ENCODE measurements around the gene UBA52. TPM values are rescaled to one million over a fixed set of nuclear protein-coding genes. Genes with fewer than 3 reads are reported as not detected.
A peak's percentile ranks its signal among the peaks of the same experiment; 100 is the strongest.

UBA52 gene
- total and polyA plus RNA-seq, 2 of the 13 experiments (the other 11 are each of a cell fraction or from before 2014, with no cell fraction given), result 959 to 1,782 TPM

DNA sequence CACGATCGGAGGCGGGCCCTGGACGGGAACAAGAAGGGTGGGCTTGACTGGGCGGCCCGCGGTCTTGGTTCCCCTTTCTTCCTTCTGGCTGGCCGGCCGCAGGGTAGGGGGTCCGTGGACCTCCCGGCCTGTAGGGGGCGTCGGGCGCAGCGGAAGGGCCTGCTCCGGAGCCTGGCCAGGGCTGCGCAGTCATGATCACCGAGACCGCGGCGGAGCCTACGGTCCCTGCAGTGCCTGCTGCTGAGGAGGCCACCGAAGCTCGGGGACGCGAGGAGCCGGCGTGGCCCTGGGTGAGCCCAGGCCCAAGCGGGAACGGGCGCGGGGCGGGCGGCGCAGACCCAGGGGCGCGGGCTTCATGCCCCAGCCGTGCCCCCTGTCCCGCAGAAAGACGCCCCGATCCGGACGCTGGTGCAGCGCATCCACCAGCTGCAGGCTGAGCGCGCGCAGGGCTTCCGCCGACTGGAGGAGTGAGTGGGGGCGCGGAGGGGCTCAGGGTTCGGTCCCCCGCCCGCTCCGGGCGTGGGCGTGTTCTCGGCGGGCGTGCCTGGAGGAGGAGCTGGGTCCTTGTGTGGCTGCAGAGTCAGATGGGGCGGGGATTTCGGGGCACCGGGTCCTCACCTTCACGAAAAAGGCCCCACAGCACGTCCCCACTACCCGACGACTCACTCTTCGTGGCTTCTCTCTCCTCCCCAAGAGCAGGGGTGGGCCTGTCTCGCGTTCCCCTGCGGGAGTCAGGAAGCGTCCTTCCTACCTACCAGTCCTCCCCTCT is 17.1 kb downstream of the UBA52 start, which contains the start of gene REX1BD (continued):
- TF ChIP-seq, protein P1, sequence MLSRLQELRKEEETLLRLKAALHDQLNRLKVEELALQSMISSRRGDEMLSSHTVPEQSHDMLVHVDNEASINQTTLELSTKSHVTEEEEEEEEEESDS (CRISPR knock-in tag; IDR thresholded peaks at IDR 0.05; ENCODE audit: borderline replicate concordance), result no peak
- no peak; the same call in 1 of the 2 replicates for TF ChIP-seq NCOA1 (CRISPR knock-in tag; IDR thresholded peaks at IDR 0.05)
- TF ChIP-seq, protein P2, sequence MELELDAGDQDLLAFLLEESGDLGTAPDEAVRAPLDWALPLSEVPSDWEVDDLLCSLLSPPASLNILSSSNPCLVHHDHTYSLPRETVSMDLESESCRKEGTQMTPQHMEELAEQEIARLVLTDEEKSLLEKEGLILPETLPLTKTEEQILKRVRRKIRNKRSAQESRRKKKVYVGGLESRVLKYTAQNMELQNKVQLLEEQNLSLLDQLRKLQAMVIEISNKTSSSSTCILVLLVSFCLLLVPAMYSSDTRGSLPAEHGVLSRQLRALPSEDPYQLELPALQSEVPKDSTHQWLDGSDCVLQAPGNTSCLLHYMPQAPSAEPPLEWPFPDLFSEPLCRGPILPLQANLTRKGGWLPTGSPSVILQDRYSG (CRISPR knock-in tag; IDR thresholded peaks at IDR 0.05), result no peak; the same call in 1 of the 2 replicates
- TF ChIP-seq ZNF3 (CRISPR knock-in tag; IDR thresholded peaks at IDR 0.05), result peak; percentile 92
- TF ChIP-seq SAFB2 (CRISPR knock-in tag; IDR thresholded peaks at IDR 0.05; ENCODE audit: borderline replicate concordance, low read depth), result peak; percentile 20
- peak; percentile 91 for TF ChIP-seq RBM39 (IDR thresholded peaks at IDR 0.05; ENCODE audit: low read depth, low read length, poor library complexity, severe bottlenecking)
- no peak; the same call in 1 of the 2 replicates for TF ChIP-seq ZFP1 (CRISPR knock-in tag; IDR thresholded peaks at IDR 0.05)
- TF ChIP-seq ZNF589 (CRISPR knock-in tag; conservative IDR thresholded peaks at IDR 0.05), result no peak
- TF ChIP-seq, protein P3, sequence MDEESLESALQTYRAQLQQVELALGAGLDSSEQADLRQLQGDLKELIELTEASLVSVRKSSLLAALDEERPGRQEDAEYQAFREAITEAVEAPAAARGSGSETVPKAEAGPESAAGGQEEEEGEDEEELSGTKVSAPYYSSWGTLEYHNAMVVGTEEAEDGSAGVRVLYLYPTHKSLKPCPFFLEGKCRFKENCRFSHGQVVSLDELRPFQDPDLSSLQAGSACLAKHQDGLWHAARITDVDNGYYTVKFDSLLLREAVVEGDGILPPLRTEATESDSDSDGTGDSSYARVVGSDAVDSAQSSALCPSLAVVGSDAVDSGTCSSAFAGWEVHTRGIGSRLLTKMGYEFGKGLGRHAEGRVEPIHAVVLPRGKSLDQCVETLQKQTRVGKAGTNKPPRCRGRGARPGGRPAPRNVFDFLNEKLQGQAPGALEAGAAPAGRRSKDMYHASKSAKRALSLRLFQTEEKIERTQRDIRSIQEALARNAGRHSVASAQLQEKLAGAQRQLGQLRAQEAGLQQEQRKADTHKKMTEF (CRISPR knock-in tag; IDR thresholded peaks at IDR 0.05), result peak; percentile 93
- TF ChIP-seq, protein P4, sequence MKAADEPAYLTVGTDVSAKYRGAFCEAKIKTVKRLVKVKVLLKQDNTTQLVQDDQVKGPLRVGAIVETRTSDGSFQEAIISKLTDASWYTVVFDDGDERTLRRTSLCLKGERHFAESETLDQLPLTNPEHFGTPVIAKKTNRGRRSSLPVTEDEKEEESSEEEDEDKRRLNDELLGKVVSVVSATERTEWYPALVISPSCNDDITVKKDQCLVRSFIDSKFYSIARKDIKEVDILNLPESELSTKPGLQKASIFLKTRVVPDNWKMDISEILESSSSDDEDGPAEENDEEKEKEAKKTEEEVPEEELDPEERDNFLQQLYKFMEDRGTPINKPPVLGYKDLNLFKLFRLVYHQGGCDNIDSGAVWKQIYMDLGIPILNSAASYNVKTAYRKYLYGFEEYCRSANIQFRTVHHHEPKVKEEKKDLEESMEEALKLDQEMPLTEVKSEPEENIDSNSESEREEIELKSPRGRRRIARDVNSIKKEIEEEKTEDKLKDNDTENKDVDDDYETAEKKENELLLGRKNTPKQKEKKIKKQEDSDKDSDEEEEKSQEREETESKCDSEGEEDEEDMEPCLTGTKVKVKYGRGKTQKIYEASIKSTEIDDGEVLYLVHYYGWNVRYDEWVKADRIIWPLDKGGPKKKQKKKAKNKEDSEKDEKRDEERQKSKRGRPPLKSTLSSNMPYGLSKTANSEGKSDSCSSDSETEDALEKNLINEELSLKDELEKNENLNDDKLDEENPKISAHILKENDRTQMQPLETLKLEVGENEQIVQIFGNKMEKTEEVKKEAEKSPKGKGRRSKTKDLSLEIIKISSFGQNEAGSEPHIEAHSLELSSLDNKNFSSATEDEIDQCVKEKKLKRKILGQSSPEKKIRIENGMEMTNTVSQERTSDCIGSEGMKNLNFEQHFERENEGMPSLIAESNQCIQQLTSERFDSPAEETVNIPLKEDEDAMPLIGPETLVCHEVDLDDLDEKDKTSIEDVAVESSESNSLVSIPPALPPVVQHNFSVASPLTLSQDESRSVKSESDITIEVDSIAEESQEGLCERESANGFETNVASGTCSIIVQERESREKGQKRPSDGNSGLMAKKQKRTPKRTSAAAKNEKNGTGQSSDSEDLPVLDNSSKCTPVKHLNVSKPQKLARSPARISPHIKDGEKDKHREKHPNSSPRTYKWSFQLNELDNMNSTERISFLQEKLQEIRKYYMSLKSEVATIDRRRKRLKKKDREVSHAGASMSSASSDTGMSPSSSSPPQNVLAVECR (CRISPR knock-in tag; IDR thresholded peaks at IDR 0.05; ENCODE audit: borderline replicate concordance), result peak; percentile 82; the same call in 1 of the 2 replicates
- TF ChIP-seq, protein P5, sequence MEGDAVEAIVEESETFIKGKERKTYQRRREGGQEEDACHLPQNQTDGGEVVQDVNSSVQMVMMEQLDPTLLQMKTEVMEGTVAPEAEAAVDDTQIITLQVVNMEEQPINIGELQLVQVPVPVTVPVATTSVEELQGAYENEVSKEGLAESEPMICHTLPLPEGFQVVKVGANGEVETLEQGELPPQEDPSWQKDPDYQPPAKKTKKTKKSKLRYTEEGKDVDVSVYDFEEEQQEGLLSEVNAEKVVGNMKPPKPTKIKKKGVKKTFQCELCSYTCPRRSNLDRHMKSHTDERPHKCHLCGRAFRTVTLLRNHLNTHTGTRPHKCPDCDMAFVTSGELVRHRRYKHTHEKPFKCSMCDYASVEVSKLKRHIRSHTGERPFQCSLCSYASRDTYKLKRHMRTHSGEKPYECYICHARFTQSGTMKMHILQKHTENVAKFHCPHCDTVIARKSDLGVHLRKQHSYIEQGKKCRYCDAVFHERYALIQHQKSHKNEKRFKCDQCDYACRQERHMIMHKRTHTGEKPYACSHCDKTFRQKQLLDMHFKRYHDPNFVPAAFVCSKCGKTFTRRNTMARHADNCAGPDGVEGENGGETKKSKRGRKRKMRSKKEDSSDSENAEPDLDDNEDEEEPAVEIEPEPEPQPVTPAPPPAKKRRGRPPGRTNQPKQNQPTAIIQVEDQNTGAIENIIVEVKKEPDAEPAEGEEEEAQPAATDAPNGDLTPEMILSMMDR (CRISPR knock-in tag; IDR thresholded peaks at IDR 0.05), result peak; percentile 97
- TF ChIP-seq, protein P6, sequence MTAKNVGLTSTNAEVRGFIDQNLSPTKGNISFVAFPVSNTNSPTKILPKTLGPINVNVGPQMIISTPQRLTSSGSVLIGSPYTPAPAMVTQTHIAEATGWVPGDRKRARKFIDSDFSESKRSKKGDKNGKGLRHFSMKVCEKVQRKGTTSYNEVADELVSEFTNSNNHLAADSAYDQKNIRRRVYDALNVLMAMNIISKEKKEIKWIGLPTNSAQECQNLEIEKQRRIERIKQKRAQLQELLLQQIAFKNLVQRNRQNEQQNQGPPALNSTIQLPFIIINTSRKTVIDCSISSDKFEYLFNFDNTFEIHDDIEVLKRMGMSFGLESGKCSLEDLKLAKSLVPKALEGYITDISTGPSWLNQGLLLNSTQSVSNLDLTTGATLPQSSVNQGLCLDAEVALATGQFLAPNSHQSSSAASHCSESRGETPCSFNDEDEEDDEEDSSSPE (CRISPR knock-in tag; IDR thresholded peaks at IDR 0.05), result peak; percentile 46
- TF ChIP-seq, protein P7, sequence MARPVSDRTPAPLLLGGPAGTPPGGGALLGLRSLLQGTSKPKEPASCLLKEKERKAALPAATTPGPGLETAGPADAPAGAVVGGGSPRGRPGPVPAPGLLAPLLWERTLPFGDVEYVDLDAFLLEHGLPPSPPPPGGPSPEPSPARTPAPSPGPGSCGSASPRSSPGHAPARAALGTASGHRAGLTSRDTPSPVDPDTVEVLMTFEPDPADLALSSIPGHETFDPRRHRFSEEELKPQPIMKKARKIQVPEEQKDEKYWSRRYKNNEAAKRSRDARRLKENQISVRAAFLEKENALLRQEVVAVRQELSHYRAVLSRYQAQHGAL (CRISPR knock-in tag; IDR thresholded peaks at IDR 0.05; ENCODE audit: not compliant biosample characterization), result no peak
- TF ChIP-seq, protein P8, sequence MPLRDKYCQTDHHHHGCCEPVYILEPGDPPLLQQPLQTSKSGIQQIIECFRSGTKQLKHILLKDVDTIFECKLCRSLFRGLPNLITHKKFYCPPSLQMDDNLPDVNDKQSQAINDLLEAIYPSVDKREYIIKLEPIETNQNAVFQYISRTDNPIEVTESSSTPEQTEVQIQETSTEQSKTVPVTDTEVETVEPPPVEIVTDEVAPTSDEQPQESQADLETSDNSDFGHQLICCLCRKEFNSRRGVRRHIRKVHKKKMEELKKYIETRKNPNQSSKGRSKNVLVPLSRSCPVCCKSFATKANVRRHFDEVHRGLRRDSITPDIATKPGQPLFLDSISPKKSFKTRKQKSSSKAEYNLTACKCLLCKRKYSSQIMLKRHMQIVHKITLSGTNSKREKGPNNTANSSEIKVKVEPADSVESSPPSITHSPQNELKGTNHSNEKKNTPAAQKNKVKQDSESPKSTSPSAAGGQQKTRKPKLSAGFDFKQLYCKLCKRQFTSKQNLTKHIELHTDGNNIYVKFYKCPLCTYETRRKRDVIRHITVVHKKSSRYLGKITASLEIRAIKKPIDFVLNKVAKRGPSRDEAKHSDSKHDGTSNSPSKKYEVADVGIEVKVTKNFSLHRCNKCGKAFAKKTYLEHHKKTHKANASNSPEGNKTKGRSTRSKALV (CRISPR knock-in tag; IDR thresholded peaks at IDR 0.05), result peak; percentile 17; the same call in 1 of the 2 replicates
